GM12874 (cell line): ENCODE measurements around the gene CARD16.

Experiments used
- TF ChIP-seq, protein P1 (sequence below): IDR thresholded peaks from 2 replicates; pipeline ENCODE4 v1.5.1; 2011; ENCODE audit warnings: low read depth, mild to moderate bottlenecking, control low read depth, low read length, moderate library complexity; ENCODE audit not compliant: insufficient read depth

CARD16 gene

DNA sequence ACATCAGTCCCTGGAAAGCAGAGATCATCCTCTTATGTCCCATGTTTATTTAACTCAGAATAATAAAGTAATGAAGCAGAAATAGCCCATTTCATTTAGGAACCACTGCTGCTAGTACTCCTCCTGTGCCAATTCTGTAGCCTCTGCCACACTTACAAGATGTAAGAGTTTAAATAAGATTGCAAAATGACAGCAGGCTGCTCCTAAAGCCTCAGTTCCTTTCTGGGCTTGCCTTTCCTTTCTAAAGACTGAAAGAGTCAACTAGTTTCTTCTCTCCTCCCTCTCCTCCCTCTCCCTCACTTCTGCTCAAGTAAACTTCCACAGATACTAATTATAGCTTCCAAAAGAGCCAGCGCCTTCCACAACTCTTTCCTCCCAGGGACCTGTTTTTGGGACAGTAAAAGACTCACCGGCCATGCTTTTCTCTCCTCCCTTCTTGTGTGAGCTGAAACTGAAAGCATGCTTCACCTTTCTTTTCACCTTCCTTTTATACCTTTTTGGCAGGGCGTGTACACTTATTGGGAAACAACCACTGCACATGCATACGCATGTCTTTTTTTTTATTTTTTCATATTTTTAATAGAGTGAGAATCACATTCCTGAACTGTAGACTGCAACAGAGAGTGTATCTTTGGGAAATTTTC is 26.1 kb upstream of the CARD16 start:
- TF ChIP-seq, protein P1, sequence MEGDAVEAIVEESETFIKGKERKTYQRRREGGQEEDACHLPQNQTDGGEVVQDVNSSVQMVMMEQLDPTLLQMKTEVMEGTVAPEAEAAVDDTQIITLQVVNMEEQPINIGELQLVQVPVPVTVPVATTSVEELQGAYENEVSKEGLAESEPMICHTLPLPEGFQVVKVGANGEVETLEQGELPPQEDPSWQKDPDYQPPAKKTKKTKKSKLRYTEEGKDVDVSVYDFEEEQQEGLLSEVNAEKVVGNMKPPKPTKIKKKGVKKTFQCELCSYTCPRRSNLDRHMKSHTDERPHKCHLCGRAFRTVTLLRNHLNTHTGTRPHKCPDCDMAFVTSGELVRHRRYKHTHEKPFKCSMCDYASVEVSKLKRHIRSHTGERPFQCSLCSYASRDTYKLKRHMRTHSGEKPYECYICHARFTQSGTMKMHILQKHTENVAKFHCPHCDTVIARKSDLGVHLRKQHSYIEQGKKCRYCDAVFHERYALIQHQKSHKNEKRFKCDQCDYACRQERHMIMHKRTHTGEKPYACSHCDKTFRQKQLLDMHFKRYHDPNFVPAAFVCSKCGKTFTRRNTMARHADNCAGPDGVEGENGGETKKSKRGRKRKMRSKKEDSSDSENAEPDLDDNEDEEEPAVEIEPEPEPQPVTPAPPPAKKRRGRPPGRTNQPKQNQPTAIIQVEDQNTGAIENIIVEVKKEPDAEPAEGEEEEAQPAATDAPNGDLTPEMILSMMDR = no peak

DNA sequence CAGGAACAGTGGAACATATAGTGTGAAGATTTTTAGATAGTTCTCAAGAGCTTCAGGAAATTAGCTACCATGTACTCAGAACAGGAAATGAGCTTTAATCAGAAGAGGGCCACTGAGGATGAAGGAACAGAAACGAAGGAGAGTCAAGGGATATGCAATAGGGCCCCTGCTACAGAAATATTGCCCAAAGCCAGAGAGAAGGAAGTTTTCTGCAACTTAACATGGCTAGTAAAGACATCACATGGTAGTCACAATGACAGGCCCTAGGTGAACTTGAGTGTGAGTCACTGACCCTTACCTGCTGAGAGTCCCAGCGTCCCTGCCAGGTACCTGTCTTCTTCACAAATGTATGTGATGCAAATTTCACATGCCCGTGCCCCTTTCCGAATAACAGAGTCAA is 25.2 kb upstream of the CARD16 start:
- TF ChIP-seq, protein P1 = no peak

DNA sequence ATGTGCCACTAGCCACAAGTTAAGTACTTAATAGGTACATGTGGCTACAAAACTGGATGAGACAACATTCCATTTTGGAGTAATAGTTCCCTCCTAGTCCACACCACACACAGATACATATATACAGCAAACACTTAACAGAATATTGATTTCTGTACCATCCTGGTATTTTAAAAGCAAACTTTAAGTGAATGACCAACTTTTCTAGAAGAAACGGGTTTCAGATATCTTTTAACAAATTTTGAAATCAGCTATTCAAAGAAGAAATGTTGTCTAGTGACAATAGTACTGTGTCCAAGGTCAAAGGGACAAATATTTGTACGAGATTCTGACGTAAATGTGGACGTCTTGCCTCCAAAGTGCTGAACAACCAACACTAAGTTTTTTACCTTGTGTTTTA is 12.3 kb upstream of the CARD16 start:
- TF ChIP-seq, protein P1 = no peak

DNA sequence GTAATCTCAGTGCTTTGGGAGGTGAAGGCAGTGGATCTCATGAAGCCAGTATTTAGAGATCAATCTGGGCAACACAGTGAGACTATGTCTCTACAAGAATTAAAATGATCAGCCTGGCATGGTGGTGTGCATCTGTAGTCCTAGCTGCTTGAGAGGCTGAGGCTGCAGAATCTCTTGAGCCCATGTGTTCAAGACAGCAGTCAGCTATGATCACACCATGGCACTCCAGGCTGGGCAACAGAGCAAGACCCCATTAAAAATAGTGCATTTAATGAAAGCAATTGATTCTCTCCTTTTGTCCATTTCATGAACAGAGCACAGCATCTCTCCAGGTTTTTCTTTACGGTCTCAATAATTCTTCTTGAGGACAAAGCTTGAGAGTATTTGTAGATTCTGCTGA is 11.3 kb upstream of the CARD16 start:
- TF ChIP-seq, protein P1 = no peak

DNA sequence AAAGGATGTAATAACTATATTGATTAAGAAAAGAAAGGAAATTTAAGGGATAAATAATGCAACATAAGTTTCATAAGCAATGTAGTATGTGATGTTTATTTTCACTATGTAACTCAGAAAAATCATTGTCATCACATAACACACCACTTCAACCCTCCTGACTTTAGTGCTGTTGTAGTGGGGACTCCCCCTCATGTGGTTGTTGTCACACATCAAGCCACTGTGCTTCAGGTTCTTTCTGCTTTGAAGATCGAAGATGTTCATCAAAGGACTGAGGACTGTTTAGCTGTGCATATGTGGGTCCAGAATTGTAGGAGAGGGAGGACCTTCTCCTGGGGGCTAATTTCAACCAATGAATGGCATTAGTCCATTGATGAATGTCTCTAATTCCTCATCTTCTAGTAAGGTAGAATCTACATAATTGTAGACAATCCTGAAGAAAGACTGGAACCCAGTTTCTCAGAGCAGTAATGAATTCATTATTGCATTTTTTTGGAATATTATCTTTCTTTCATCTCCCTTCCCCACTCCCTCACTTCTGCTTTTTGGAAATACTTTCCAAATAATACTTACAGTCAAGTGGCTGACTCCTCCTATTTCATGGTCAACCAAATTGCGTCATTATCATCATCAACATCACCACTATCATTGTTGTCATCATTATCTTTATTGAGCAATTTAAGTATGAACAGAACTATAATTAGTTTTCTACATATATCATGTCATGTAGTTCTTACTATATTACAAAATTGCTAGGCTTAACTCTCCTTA is 9.8 kb upstream of the CARD16 start:
- TF ChIP-seq, protein P1 = no peak

DNA sequence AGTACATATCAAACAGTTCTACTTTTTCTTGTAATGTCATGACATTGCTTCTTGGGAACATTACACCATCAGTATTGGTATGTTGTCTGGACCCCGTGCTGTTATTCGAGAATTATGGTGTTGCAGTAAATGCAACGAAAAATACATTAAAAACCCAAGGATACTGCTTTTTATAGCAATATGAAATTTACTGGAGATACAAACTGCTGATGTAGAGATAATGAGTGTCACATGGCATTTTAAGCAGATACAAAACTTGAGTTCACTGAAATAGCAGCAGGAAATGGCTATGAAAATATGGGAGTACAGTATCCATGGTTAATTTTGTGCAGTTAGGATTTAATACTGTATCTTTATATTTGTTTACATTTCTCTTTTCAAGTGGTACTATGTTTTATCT is 7.4 kb upstream of the CARD16 start:
- TF ChIP-seq, protein P1 = no peak

DNA sequence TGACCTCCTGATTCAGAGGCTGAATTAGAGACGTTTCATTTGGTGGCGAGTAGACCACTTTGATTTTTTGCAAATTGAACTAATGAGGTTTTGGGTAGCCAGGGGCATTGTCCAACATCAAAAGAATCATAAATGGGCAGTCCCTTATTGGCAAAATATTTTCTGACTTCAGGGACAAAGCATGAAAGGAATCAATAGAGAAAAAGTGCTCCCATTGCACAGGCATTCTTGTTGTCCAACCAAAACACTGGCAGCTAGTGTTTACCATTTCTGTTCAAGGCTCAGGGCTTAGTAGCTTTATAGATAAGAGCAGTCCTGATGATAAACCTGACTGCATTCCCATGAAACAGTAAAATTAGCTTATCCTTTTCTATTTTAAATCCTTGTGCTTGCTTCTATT is 6.4 kb upstream of the CARD16 start:
- TF ChIP-seq, protein P1 = no peak
